ENCODE results near the gene FOS. TPM values are rescaled to one million over a fixed set of nuclear protein-coding genes. Genes with fewer than 3 reads are reported as not detected.
"Not testable (repeated sequence)": the region's sequence is repeated elsewhere in the genome, so short reads cannot be mapped to it uniquely, and the experiment has no call there.

The FOS gene
- 3.8 and 5.5 TPM in 2 replicates for total RNA-seq (2014; rRNA removed; shearing (Covaris generic); ENCODE audit: low replicate concordance)

- Histone ChIP-seq H3K4me1 (ENCODE audit: low read length) (peaks cover 26% of the 10 kb centered on the region), H3K9me3 (ENCODE audit: low read length) (no peaks in the 10 kb centered on the region), H3K4me3 (ENCODE audit: low read length) (peak within 1 kb of the TSS; percentile 82), H3K9ac (ENCODE audit: low read length) (peak within 1 kb of the TSS; percentile 77), H3K27ac (ENCODE audit: low read length) (peak within 1 kb of the TSS; percentile 40; the same call in 1 of the 2 replicates), H3K36me3 (ENCODE audit: insufficient read depth, low read length) (no peaks in the 10 kb centered on the region), H3K9me2 (replicated peaks; ENCODE audit: insufficient read depth, low read length) (no peaks in the 10 kb centered on the region), H3K4me2 (ENCODE audit: low read depth, low read length, poor library complexity, severe bottlenecking) (peak within 1 kb of the TSS; percentile 99), H4K20me1 (ENCODE audit: insufficient read depth, low read depth, low read length) (peaks cover 14% of the 10 kb centered on the region), H3K79me2 (ENCODE audit: low read length) (no peaks in the 10 kb centered on the region), H2AFZ (ENCODE audit: low read length) (peak within 1 kb of the TSS; percentile 99), H3K27me3 (ENCODE audit: low read length) (no peaks in the 10 kb centered on the region)
- DNase-seq = peak; percentile 97
Observed at GRCh38 chr14:75278422-75279152, at the start of gene FOS. TSS of gene FOS (plus strand) at chr14:75278828. CDS start at chr14:75278983, 155 bp downstream.

- Histone ChIP-seq H3K4me2 (ENCODE audit: low read depth, low read length, poor library complexity, severe bottlenecking) (no peak overlapping the region), H3K9ac (ENCODE audit: low read length) (no peak overlapping the region), H3K9me3 (ENCODE audit: low read length) (no peaks in the 10 kb centered on the region), H3K36me3 (ENCODE audit: insufficient read depth, low read length) (no peaks in the 10 kb centered on the region), H4K20me1 (ENCODE audit: insufficient read depth, low read depth, low read length) (no peaks in the 10 kb centered on the region), H2AFZ (ENCODE audit: low read length) (no peak overlapping the region), H3K27ac (ENCODE audit: low read length) (no peak overlapping the region), H3K79me2 (ENCODE audit: low read length) (no peaks in the 10 kb centered on the region), H3K4me1 (ENCODE audit: low read length) (peaks cover 8% of the 10 kb centered on the region), H3K27me3 (ENCODE audit: low read length) (no peaks in the 10 kb centered on the region), H3K4me3 (ENCODE audit: low read length) (no peak overlapping the region), H3K9me2 (replicated peaks; ENCODE audit: insufficient read depth, low read length) (no peaks in the 10 kb centered on the region)
- no peak for DNase-seq
Observed at GRCh38 chr14:75229661-75230139, 48.9 kb upstream of the FOS start.

DNA sequence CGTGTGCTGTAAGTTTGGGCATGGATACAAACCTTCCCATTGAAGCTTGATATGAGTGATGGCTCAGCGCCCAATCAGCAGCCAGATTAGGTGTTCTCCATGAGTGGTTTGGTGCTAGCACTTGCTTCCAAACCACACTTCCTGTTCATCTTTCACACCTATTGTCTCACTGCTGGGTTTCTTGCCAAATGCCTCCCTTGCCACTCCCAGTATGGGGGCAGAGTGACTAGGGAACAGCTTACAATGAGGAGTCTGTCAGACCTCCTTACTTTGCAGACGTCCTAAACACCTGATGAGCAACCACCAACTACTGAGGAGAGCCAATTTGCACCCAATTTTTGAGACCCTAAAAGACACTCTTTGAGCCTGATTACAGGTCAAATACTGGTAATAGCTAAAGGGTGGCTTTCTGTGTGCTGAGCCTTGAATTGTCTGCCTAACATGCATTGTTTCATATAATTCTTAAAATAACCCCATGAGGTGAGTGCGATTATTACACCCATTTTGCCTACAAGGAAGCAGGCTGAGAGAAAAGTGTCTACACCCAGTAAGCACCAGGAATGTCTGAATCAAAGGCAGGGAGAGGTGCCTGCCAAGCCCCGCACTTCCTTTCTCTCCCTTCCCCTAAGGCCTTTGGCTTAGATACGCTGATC lies 48.4 kb upstream of the FOS start:
- no peaks in the 10 kb centered on the region for H4K20me1 ChIP-seq (ENCODE audit: insufficient read depth, low read depth, low read length)
- H3K4me1 ChIP-seq (ENCODE audit: low read length) = peaks cover 8% of the 10 kb centered on the region
- peak; percentile 65 for DNase-seq
- H3K9me3 ChIP-seq (ENCODE audit: low read length) = no peaks in the 10 kb centered on the region
- H3K4me3 ChIP-seq (ENCODE audit: low read length) = no peak overlapping the region
- H3K27me3 ChIP-seq (ENCODE audit: low read length) = no peaks in the 10 kb centered on the region
- H3K36me3 ChIP-seq (ENCODE audit: insufficient read depth, low read length) = no peaks in the 10 kb centered on the region
- no peak overlapping the region for H3K9ac ChIP-seq (ENCODE audit: low read length)
- H3K79me2 ChIP-seq (ENCODE audit: low read length) = no peaks in the 10 kb centered on the region
- H2AFZ ChIP-seq (ENCODE audit: low read length) = no peak overlapping the region
- H3K4me2 ChIP-seq (ENCODE audit: low read depth, low read length, poor library complexity, severe bottlenecking) = no peak overlapping the region
- H3K27ac ChIP-seq (ENCODE audit: low read length) = no peak overlapping the region
- H3K9me2 ChIP-seq (replicated peaks; ENCODE audit: insufficient read depth, low read length) = no peaks in the 10 kb centered on the region

DNA sequence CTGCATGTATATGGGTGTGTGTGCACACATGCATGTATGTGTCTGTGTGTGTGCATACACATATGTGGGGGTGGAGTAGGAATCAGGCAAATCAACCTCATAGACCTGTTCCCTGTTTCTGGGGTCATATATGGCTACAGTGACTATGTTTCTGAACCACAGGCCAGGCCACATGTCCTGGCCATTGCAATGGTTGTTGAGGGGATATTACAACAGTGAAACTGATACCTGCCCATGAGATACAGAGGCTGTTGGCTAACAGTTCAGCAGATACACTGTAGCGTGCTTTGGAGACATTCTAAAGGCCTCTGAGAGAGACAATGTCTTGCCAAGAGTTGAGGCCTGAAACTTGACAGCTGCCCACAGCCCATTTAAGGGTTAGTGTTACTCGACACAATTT lies 47.3 kb upstream of the FOS start:
- Histone ChIP-seq H2AFZ (ENCODE audit: low read length) (no peak overlapping the region), H3K36me3 (ENCODE audit: insufficient read depth, low read length) (no peaks in the 10 kb centered on the region), H3K9me2 (replicated peaks; ENCODE audit: insufficient read depth, low read length) (no peaks in the 10 kb centered on the region), H3K79me2 (ENCODE audit: low read length) (no peaks in the 10 kb centered on the region), H3K9me3 (ENCODE audit: low read length) (no peaks in the 10 kb centered on the region), H4K20me1 (ENCODE audit: insufficient read depth, low read depth, low read length) (no peaks in the 10 kb centered on the region), H3K27ac (ENCODE audit: low read length) (no peak overlapping the region), H3K4me3 (ENCODE audit: low read length) (no peak overlapping the region), H3K4me2 (ENCODE audit: low read depth, low read length, poor library complexity, severe bottlenecking) (no peak overlapping the region), H3K9ac (ENCODE audit: low read length) (no peak overlapping the region), H3K27me3 (ENCODE audit: low read length) (no peaks in the 10 kb centered on the region), H3K4me1 (ENCODE audit: low read length) (peaks cover 8% of the 10 kb centered on the region)
- DNase-seq = no peak

GRCh38 chr14:75232191-75232590 lies 46.4 kb upstream of the FOS start:
- no peak overlapping the region for H2AFZ ChIP-seq (ENCODE audit: low read length)
- H3K27me3 ChIP-seq (ENCODE audit: low read length) = no peaks in the 10 kb centered on the region
- no peak overlapping the region for H3K4me2 ChIP-seq (ENCODE audit: low read depth, low read length, poor library complexity, severe bottlenecking)
- no peaks in the 10 kb centered on the region for H3K79me2 ChIP-seq (ENCODE audit: low read length)
- DNase-seq = no peak
- no peaks in the 10 kb centered on the region for H3K9me3 ChIP-seq (ENCODE audit: low read length)
- no peaks in the 10 kb centered on the region for H3K36me3 ChIP-seq (ENCODE audit: insufficient read depth, low read length)
- H3K27ac ChIP-seq (ENCODE audit: low read length) = no peak overlapping the region
- H3K4me1 ChIP-seq (ENCODE audit: low read length) = peaks cover 8% of the 10 kb centered on the region
- H3K9ac ChIP-seq (ENCODE audit: low read length) = no peak overlapping the region
- H3K9me2 ChIP-seq (replicated peaks; ENCODE audit: insufficient read depth, low read length) = no peaks in the 10 kb centered on the region
- H3K4me3 ChIP-seq (ENCODE audit: low read length) = no peak overlapping the region
- H4K20me1 ChIP-seq (ENCODE audit: insufficient read depth, low read depth, low read length) = no peaks in the 10 kb centered on the region

DNA sequence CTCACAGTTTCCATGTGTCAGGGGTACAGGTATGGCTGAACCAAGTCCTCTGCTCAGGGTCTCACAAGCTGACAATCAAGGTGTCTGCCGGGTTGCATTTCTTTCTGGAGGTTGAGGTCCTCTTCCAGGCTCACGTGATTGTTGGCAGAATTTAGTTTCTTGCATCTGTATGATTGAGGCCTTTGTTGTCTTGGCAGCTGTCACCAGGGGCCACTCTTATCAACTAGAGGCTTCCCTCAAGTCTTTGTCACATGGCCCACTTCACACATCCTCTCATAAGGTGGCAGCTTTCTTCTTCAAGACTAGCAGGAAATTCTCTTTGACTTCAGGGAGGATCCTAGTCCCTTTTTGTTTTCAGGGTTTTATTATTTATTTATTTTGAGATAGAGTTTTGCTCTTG lies 46.0 kb upstream of the FOS start:
- Histone ChIP-seq H3K4me1 (ENCODE audit: low read length) (peaks cover 8% of the 10 kb centered on the region), H3K9me2 (replicated peaks; ENCODE audit: insufficient read depth, low read length) (no peaks in the 10 kb centered on the region), H4K20me1 (ENCODE audit: insufficient read depth, low read depth, low read length) (no peaks in the 10 kb centered on the region), H3K9ac (ENCODE audit: low read length) (no peak overlapping the region), H3K79me2 (ENCODE audit: low read length) (no peaks in the 10 kb centered on the region), H3K4me2 (ENCODE audit: low read depth, low read length, poor library complexity, severe bottlenecking) (no peak overlapping the region), H2AFZ (ENCODE audit: low read length) (no peak overlapping the region), H3K9me3 (ENCODE audit: low read length) (no peaks in the 10 kb centered on the region), H3K36me3 (ENCODE audit: insufficient read depth, low read length) (no peaks in the 10 kb centered on the region), H3K27me3 (ENCODE audit: low read length) (no peaks in the 10 kb centered on the region), H3K27ac (ENCODE audit: low read length) (no peak overlapping the region), H3K4me3 (ENCODE audit: low read length) (no peak overlapping the region)
- DNase-seq = peak; percentile 53

DNA sequence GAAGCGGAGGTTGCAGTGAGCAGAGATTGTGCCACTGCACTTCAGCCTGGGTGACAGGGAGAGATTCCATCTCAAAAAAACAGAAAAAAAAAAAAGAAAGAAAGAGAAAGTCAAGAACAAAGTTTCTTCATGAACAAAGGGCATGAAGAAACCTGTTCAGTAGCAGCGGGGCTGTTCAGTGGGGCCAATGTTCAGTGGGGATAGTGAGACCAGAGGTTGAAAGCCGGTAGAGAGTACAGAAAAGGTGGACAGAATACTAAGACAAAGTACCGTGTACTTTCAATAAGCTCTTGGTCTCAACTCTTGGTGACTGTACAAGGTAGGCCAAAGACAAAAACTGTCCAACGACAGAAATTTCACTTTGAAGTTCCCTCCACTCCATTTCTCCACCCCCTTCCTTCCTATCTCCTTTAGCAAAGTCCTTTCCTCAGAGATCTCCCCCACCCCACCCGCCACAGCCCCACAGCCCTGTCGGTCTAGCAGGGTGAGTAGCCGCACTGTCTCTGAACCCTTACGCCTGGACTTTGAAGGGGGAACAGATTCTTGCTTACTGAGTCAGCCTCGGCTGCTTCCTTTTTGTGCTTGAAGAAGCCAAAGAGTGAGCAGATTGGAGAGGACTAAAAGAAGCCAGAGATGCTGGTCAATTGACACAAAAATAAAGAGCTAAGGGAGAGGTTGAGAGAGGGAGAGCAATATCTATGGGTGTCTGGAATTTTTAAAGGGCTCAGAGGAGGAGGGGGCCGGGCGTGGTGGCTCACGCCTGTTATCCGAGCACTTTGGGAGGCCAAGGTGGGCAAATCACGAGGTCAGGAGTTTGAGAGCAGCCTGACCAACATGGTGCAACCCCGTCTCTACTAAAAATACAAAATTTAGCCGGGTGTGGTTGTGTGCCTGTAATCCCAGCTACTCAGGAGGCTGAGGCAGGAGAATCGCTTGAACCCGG lies 44.2 kb upstream of the FOS start:
- Histone ChIP-seq H3K79me2 (ENCODE audit: low read length) (no peaks in the 10 kb centered on the region), H3K4me3 (ENCODE audit: low read length) (no peak overlapping the region), H3K4me2 (ENCODE audit: low read depth, low read length, poor library complexity, severe bottlenecking) (no peak overlapping the region), H3K9me3 (ENCODE audit: low read length) (no peaks in the 10 kb centered on the region), H3K9me2 (replicated peaks; ENCODE audit: insufficient read depth, low read length) (no peaks in the 10 kb centered on the region), H3K27ac (ENCODE audit: low read length) (no peak overlapping the region), H3K9ac (ENCODE audit: low read length) (no peak overlapping the region), H4K20me1 (ENCODE audit: insufficient read depth, low read depth, low read length) (no peaks in the 10 kb centered on the region), H3K36me3 (ENCODE audit: insufficient read depth, low read length) (no peaks in the 10 kb centered on the region), H3K27me3 (ENCODE audit: low read length) (no peaks in the 10 kb centered on the region), H3K4me1 (ENCODE audit: low read length) (peaks cover 8% of the 10 kb centered on the region), H2AFZ (ENCODE audit: low read length) (no peak overlapping the region)
- DNase-seq = no peak

DNA sequence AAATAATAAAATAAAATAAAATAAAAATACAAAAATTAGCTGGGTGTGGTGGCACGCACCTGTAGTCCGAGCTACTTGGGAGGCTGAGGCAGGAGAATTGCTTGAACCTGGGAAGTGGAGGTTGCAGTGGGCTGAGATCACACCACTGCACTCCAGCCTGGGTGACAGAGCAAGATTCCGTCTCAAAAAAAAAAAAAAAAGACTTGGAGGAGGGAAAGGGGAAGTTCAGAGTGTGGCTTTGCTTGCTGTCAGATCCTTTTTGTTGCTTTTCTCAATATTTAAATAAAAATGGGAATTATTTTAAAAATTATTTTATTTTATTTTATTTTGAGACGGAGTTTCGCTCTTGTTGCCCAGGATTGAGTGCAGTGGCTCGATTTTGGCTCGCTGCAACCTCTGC lies 43.4 kb upstream of the FOS start:
- H3K27ac ChIP-seq (ENCODE audit: low read length); H3K4me1 ChIP-seq (ENCODE audit: low read length); DNase-seq; H3K36me3 ChIP-seq (ENCODE audit: insufficient read depth, low read length); H3K9ac ChIP-seq (ENCODE audit: low read length); H2AFZ ChIP-seq (ENCODE audit: low read length); H3K9me2 ChIP-seq (replicated peaks; ENCODE audit: insufficient read depth, low read length); H3K9me3 ChIP-seq (ENCODE audit: low read length); H3K79me2 ChIP-seq (ENCODE audit: low read length); H3K4me2 ChIP-seq (ENCODE audit: low read depth, low read length, poor library complexity, severe bottlenecking); H3K27me3 ChIP-seq (ENCODE audit: low read length); H3K4me3 ChIP-seq (ENCODE audit: low read length); H4K20me1 ChIP-seq (ENCODE audit: insufficient read depth, low read depth, low read length): not testable (repeated sequence)
